GM21390 (cell line): ENCODE measurements around the gene PUM2.
"Not testable (repeated sequence)": the region's sequence is repeated elsewhere in the genome, so short reads cannot be mapped to it uniquely, and the experiment has no call there.

Source experiments
- ATAC-seq: cut with Tn5 transposase; IDR thresholded peaks from one replicate; pipeline ENCODE4 v1.9.1; 2021; ENCODE audit not compliant: unreplicated experiment

PUM2 gene

DNA sequence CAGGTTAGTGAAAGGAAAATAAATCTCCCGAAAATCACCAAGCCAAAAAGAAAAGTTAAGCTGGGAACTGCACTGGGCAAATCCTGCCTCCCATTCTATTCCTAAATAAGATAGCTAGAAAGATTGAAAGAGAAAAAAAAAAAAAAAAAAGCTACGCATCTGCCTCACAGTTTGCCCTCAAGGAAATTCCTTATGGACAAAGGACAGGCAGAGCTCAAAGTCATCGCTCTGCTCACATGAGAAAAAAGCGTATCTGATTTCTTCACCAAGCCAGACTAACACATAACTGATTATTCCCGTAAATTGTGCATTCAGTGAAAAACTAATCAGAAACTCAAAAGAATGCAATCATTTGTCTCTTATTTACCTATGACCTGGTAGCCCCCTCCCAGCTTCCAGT is 50.0 kb downstream of the PUM2 start:
- no peak for ATAC-seq

DNA sequence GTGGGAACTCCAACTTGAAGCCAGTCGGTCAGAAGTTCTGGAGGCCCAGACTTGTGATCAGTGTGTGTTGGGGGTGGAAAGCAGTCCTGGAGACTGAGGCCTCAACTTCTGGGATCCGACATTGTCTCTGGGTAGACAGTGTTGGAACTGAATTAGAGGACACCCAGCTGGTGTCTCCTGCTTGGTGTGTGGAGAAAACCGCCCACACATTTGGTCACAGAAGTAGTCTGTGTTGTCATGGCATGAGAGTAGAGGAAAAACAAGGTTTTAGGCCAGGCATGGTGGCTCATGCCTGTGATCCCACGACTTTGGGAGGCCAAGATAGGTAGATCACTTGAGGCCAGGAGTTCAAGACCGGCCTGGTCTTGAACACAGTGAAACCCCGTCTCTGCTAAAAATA is 51.5 kb downstream of the PUM2 start:
- no peak for ATAC-seq

GRCh38 chr2:20294231-20294630 is 56.4 kb downstream of the PUM2 start:
- no peak for ATAC-seq

GRCh38 chr2:20292984-20293383 is 57.7 kb downstream of the PUM2 start:
- ATAC-seq = no peak

GRCh38 chr2:20291846-20292408 is 58.7 kb downstream of the PUM2 start:
- ATAC-seq = no peak

DNA sequence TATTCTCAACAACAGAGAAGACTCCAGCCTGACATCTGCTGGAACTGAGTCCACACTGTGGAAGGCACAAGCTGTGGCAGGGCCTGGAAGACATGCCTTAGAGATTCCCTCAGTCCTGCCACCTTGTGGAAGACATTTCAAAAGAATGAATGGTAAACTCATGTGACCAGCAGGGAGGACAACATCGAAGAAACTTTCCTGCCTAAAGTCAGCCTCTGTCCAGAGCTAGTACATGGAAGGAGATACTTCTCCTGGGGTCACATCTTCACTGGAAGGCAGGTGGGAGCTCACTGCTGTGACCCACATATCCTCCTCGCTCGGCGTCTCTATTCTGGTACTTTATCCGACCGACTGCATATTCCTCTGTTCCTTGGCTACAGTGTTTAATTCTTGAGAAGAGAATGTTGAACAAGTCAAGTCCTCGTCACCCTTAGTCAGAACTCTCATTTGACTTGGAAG is 59.5 kb downstream of the PUM2 start:
- peak; percentile 63 for ATAC-seq

DNA sequence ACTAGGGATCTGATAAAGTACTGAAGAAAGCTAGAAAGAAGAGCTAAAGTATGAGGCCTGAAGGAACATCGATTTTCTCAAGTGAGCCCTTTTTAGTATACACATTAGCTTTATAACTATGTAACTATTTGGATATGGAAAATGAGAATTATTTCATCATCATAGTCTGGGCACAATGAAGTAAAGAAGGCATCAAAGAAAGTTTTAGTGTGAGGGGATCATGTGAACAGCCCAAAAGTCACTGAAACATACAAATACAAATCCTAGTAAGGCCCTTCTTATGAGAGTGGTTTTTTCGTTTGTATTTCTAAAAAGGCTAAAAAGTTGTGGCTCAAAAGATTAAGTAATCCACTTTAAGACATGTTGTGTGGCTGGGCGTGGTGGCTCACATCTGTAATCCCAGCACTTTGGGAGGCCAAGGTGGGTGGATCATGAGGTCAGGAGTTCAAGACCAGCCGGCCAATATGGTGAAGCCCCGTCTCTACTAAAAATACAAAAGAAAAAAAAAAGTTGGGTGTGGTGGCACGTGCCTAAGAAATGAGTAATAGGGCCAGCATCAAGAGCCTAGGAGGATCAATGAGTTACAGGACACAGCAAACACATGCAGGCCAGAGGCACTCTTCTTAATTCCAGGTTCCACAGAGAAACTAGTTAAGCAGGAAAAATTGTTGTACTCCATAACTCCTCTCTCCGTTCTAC is 61.9 kb downstream of the PUM2 start:
- no peak for ATAC-seq

GRCh38 chr2:20282916-20283592 is 67.6 kb downstream of the PUM2 start:
- ATAC-seq = no peak

DNA sequence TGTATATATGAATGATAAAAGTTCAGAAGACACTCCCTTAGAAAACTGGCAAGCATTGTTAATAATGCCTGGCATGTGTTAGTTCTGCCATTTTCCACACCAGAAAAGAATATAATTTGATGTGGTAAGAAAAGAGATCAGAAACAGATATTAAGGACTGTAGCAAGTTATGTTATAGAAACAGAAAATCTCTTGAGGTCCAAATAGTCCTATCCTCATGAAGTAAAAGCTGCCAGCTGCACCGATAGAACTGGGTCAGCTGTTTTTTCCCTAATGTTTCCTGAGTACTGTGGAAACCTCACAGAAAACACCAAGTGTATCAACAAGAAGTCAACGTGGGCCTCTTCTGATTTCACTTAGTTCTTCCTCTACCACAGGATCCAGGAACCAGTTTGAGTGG is 68.8 kb downstream of the PUM2 start:
- ATAC-seq = no peak

DNA sequence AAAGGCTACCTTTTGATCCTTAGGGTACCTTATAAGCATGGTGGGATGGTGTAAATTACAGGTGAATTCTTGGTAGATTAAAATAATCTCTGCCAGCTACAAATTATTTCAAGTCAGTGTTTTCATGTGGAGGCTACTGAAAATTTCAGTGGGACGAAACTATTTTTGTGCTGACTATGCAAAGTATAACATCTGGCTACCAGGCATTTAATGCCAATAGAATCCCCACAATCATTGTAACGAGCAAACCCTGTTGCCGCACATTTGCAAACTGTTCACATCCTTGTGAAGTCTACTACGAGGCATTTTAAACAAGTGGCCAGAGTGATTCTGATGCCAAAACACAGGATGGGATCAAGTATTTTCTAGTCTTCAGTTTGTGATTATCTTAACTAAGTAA is 77.6 kb downstream of the PUM2 start:
- no peak for ATAC-seq

GRCh38 chr2:20268317-20268716 is 82.3 kb downstream of the PUM2 start:
- not testable (repeated sequence) for ATAC-seq

- no peak for ATAC-seq
Measured at GRCh38 chr2:20267529-20267928, 83.1 kb downstream of the PUM2 start.

DNA sequence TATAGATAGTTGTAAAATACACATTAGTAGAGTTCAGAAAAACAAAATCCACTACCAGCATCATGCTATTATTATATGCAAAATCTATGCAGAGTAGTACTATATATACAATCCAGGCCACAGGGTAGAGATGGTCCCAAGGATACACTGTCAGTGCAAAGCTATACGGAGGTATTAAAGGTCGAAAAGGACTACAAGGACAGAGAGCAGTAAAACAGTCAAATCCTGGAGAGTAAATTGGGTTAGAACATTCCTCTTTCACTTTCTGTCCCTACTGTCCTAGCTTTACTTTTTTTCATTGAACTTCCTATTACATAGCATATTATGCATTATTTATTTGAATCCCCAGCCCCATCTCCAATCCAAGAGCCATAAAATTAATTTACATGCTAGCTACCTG is 86.0 kb downstream of the PUM2 start:
- ATAC-seq = no peak

GRCh38 chr2:20257411-20257810 is 93.2 kb downstream of the PUM2 start:
- no peak for ATAC-seq

DNA sequence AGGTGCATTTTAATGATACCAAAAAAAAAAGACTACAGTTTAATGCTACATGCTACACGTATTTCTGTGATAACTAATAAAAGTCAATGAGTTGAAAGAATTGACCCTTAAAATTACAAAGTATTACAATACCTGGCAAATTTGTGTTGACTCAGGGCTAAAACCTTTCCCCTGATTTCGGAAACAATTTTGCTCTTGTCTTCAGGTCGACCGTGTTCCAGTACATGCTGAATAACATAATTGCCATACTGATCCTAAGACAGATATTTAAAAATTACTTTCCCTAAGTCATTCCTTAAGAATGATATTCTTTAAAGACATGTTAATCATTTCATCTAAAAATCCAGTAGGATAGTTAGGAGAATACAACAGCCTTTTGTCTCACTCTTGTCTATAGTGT is 95.9 kb downstream of the PUM2 start:
- no peak for ATAC-seq

DNA sequence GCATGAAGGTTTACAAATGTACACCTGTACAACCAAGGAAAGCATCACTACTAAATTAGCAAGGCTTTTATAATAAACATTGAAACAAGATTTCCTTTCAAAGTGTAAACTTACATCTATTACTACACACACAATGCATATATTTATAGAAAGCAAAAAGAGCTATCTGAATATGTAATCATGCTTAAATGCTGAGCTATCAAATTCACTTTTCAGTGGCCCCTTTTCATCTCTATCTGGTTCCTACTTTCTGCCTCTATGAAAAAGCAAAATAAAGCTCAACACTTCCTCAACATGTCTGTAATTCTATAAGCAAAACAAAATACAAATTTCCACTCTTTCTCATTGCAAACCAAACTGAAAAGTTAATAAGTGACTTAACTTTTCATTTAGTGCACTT is 100.2 kb downstream of the PUM2 start:
- no peak for ATAC-seq

DNA sequence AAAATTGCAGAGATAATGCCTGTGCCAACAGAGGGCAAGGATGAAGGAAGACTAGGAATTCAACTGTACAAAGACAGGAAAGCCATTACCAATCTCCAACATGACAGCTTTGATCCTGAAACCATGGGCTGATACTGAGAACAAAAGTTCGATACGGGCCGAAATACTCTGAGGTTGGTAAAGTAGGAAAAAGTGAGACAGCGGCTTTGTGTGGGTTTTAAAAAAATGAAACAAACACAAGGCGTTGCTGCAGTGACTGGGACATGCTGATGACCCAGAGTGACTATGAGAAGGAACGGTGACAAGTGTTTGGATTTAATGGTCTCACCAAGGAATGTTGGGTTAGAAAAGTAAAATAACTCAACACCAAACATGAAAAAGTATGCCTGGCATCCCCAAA is 101.5 kb downstream of the PUM2 start:
- no peak for ATAC-seq

DNA sequence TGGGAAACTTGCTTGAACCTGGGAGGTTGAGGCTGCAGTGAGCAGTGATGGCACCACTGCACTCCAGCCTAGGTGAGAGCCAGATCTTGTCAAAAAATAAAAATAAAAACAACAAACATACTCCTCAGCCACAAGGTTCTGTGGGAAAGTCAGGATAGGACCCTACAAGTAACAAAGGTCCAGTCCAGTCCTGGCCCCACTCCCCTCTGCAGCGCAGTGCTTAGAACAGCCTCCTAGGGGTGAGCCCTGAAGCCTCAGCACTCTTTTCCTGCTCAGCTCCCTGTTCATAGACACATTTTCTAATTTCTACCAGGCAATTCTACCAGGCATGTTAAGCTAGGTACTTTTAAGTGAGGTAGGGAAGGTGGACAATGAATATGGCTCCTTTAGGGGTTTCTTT is 103.6 kb downstream of the PUM2 start:
- no peak for ATAC-seq

DNA sequence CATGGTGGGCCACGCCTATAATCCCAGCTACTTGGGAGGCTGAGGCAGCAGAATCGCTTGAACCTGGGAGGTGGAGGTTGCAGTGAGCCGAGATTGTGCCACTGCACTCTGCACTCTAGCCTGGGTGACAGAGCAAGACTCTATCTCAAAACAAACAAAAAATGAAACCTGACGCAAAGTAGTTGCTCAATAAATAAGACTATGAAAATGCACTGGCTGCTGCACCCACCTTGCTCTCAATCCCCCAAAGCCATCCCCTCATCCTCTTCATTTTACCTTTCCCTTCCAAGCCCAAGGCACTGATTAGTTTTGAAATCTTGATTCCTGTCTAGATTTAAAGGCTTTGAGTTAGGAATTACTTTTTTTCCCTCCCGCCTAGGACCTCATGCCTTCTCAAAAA is 107.0 kb downstream of the PUM2 start:
- ATAC-seq = not testable (repeated sequence)

- ATAC-seq = no peak
Measured at GRCh38 chr2:20242727-20243377, 107.8 kb downstream of the PUM2 start.

GRCh38 chr2:20241973-20242726 is 108.5 kb downstream of the PUM2 start:
- ATAC-seq = no peak
